Colonic mucosa (tissue), 4 donors: Measurements from ENCODE around the gene P2RY12. TPM values are rescaled to one million over a fixed set of nuclear protein-coding genes. Genes with fewer than 3 reads are reported as not detected.

ENCODE experiments used
- DNase-seq: peaks from one replicate; pipeline ENCODE4 v3.0.0-alpha.2; 2020
- H3K27ac ChIP-seq: fragments of 200-600 bp; one replicate; pipeline ENCODE4 v1.8.0; 2021
- H3K27me3 ChIP-seq: fragments of 200-600 bp; one replicate; pipeline ENCODE4 v1.8.0; 2021
- H3K36me3 ChIP-seq: fragments of 200-600 bp; one replicate; pipeline ENCODE4 v1.8.0; 2021
- H3K4me1 ChIP-seq: fragments of 200-600 bp; one replicate; pipeline ENCODE4 v1.8.0; 2021; ENCODE audit warnings: mild to moderate bottlenecking
- H3K4me3 ChIP-seq: fragments of 200-600 bp; one replicate; pipeline ENCODE4 v1.8.0; 2021
- H3K9ac ChIP-seq, 2 donors: one replicate each; pipeline ENCODE4 v1.7.0; 2013; ENCODE audit warnings: control low read depth in 2 of 2, low read depth in 2 of 2, low read length in 2 of 2
- H3K9me3 ChIP-seq: fragments of 200-600 bp; one replicate; pipeline ENCODE4 v1.8.0; 2021
- CTCF ChIP-seq: fragments of 200-600 bp; IDR thresholded peaks from one replicate; pipeline ENCODE4 v1.8.0; 2022; ENCODE audit warnings: antibody characterized with exemption, mild to moderate bottlenecking
- intact Hi-C: fragments of 100-400 bp; cut with DNase I; formaldehyde crosslinking; loops from one replicate; pipeline ENCODE4 v1.14.1; 2022
- total RNA-seq, 2 donors: library from RNA; stranded (reverse); fragmentation: NEBNext Ultra II Directional in 1 of 2; extraction: Animal tissue kit (Norgen Biotek cat#: 25700) in 1 of 2; gene quantifications; one replicate each; pipeline ENCODE4 v1.2.1, GENCODE V29; 2021
- donor health status: healthy.
- donor health status: DM: no; HTN: no; CAD: no.
- donor health status: DM: no; HTN: no; CAD: no.

P2RY12 gene
- under 1 TPM; 0.17 to 0.72 TPM for total RNA-seq

GRCh38 chr3:151384741-151385174 is at the start of gene P2RY12:
Gene P2RY12, minus strand, starts transcription at chr3:151384753. Its CDS starts 45,908 bp downstream, at chr3:151338845.
- no peak within 1 kb of the TSS for H3K9ac ChIP-seq
- H3K9me3 ChIP-seq, result no peaks in the 10 kb centered on the region
- no peak for TF ChIP-seq CTCF
- H3K27me3 ChIP-seq, result no peaks in the 10 kb centered on the region
- no peak within 1 kb of the TSS for H3K4me3 ChIP-seq
- no peaks in the 10 kb centered on the region for H3K36me3 ChIP-seq
- no peak for DNase-seq
- intact Hi-C loops, result no loop called here
- peak within 1 kb of the TSS; percentile 18 for H3K27ac ChIP-seq
- no peaks in the 10 kb centered on the region for H3K4me1 ChIP-seq

GRCh38 chr3:151432616-151433372 is 48.2 kb upstream of the P2RY12 start:
- Histone ChIP-seq H3K4me3 (no peak overlapping the region), H3K36me3 (no peaks in the 10 kb centered on the region), H3K9ac (no peak overlapping the region), H3K4me1 (no peaks in the 10 kb centered on the region), H3K9me3 (no peaks in the 10 kb centered on the region), H3K27ac (no peak overlapping the region), H3K27me3 (no peaks in the 10 kb centered on the region)
- no peak for DNase-seq
- intact Hi-C loops, result no loop called here
- TF ChIP-seq CTCF, result no peak

DNA sequence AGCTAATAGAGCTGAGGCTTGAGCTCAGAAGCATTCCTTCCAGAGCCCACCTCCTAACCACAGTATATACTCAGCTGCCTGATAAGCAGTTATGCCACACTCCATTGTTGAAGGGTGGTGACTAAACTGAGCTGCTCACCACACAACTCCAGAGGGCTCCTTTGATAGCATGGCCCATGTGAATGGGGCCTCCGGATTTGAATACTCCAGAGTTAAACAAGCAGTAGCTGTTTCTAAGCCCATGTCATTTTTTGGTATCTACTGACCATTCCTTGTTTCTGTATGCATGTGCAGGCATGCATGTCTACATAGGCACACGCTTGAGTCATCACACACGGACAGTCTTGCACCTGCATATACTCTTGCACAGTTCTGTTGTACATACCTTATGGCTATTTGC is 47.4 kb upstream of the P2RY12 start:
- Histone ChIP-seq H3K27me3 (no peaks in the 10 kb centered on the region), H3K4me3 (no peak overlapping the region), H3K9ac (no peak overlapping the region), H3K4me1 (no peaks in the 10 kb centered on the region), H3K27ac (no peak overlapping the region), H3K36me3 (no peaks in the 10 kb centered on the region), H3K9me3 (no peaks in the 10 kb centered on the region)
- no peak for DNase-seq
- TF ChIP-seq CTCF, result no peak
- intact Hi-C loops, result no loop called here

- no peak for DNase-seq
- no peaks in the 10 kb centered on the region for H3K4me1 ChIP-seq
- TF ChIP-seq CTCF, result no peak
- H3K9ac ChIP-seq, result no peak overlapping the region
- no peaks in the 10 kb centered on the region for H3K27me3 ChIP-seq
- H3K36me3 ChIP-seq, result no peaks in the 10 kb centered on the region
- no peaks in the 10 kb centered on the region for H3K9me3 ChIP-seq
- H3K4me3 ChIP-seq, result no peak overlapping the region
- intact Hi-C loops, result no loop called here
- H3K27ac ChIP-seq, result no peak overlapping the region
These were observed 46.4 kb upstream of the P2RY12 start for GRCh38 chr3:151430821-151431484.

DNA sequence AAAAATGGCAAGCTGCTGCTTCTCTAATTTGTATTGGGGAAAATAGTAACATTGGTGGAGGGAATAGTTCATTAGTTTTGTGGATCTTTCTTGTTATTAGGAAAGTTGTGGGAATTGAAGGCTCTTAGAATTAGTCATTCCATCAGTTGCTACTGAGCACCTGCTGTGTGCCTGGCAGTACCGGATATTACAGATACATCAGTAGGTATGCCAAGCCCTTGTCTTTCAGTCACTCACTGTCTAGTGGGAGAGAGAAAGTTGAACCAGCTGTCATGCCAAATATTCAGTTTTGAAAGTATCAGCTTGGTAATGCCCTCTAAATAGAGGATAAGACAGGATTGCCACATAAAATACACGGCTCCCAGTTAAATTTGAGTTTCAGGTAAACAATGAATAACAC is 43.8 kb upstream of the P2RY12 start:
- Histone ChIP-seq H3K27ac (no peak overlapping the region), H3K9me3 (no peaks in the 10 kb centered on the region), H3K27me3 (no peaks in the 10 kb centered on the region), H3K36me3 (no peaks in the 10 kb centered on the region), H3K9ac (no peak overlapping the region), H3K4me1 (no peaks in the 10 kb centered on the region), H3K4me3 (no peak overlapping the region)
- intact Hi-C loops, result no loop called here
- DNase-seq, result no peak
- TF ChIP-seq CTCF, result no peak
